ENCODE measurements around the gene SPPL2B. TPM values are rescaled to one million over a fixed set of nuclear protein-coding genes. Genes with fewer than 3 reads are reported as not detected.

SPPL2B gene
- polyA plus RNA-seq, 1 donor from 2014 or later, result 68.7 TPM

DNA sequence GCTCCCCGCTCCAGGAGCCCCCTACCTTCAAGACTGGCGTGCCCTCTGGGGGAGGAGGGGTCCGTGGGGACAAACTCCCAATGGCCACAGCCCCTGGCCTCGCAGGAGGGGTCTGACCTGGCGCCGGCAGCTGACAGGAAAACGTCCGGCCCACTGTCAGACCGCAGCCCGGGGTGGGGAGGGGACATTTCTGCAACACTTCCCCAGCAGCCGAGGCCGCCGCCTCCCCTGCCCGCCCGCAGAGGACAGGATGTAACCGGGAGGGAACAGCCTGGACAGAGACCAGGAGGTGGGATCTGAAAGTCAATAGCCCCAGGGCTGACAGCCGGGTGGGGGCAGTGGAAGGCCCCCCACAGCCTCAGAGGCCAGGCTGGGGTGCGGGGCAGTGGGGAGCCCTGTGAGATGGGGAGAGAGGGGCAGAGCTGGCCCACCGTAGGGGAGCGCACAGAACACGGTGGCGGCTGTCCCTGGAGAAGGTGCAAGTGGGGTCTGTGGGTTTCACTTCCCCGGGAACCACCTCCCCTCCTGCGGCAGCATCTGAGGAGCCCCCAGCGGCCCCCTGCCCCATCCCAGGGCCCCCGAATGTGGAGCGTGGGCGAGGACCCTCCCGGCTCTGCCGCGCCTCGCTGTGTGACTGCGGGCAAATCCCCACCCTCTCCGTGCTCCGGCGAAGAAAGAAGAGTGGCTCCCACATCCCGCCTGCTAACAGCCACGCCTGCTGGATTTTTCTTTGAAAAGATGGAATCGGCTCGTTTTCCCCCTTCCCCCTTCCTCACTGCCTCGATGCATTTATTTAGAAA is 46.2 kb upstream of the SPPL2B start, which contains the start of gene PEAK3:
PEAK3 (minus strand) TSS at position 114 of the 800 bp plus-strand sequence. CDS start 1,244 bp downstream, outside the sequence.
- H3K36me3 ChIP-seq (ENCODE audit: insufficient read depth, low read length), result no peaks in the 10 kb centered on the region
- no peaks in the 10 kb centered on the region for H3F3A ChIP-seq (ENCODE audit: insufficient read depth, low read length, poor library complexity, severe bottlenecking)
- H3K27me3 ChIP-seq (ENCODE audit: insufficient read depth, low read depth, low read length), result peaks cover 19% of the 10 kb centered on the region
- no peak within 1 kb of the TSS for H3K4me2 ChIP-seq (ENCODE audit: low read length)
- H3K4me3 ChIP-seq (ENCODE audit: low read length), result no peak within 1 kb of the TSS
- TF ChIP-seq, protein P1, sequence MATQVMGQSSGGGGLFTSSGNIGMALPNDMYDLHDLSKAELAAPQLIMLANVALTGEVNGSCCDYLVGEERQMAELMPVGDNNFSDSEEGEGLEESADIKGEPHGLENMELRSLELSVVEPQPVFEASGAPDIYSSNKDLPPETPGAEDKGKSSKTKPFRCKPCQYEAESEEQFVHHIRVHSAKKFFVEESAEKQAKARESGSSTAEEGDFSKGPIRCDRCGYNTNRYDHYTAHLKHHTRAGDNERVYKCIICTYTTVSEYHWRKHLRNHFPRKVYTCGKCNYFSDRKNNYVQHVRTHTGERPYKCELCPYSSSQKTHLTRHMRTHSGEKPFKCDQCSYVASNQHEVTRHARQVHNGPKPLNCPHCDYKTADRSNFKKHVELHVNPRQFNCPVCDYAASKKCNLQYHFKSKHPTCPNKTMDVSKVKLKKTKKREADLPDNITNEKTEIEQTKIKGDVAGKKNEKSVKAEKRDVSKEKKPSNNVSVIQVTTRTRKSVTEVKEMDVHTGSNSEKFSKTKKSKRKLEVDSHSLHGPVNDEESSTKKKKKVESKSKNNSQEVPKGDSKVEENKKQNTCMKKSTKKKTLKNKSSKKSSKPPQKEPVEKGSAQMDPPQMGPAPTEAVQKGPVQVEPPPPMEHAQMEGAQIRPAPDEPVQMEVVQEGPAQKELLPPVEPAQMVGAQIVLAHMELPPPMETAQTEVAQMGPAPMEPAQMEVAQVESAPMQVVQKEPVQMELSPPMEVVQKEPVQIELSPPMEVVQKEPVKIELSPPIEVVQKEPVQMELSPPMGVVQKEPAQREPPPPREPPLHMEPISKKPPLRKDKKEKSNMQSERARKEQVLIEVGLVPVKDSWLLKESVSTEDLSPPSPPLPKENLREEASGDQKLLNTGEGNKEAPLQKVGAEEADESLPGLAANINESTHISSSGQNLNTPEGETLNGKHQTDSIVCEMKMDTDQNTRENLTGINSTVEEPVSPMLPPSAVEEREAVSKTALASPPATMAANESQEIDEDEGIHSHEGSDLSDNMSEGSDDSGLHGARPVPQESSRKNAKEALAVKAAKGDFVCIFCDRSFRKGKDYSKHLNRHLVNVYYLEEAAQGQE (IDR thresholded peaks at IDR 0.05; ENCODE audit: borderline replicate concordance), result no peak
- no peak for TF ChIP-seq RAD21 (conservative IDR thresholded peaks at IDR 0.05)
- TF ChIP-seq MXI1 (conservative IDR thresholded peaks at IDR 0.05; ENCODE audit: poor library complexity, severe bottlenecking), result no peak
- TF ChIP-seq TAF1 (IDR thresholded peaks at IDR 0.05; ENCODE audit: low read depth), result no peak
- no peak for TF ChIP-seq EP300 (conservative IDR thresholded peaks at IDR 0.05; ENCODE audit: poor library complexity, severe bottlenecking)
- no peak for TF ChIP-seq POLR2AphosphoS5 (IDR thresholded peaks at IDR 0.05)
- TF ChIP-seq, protein P2, sequence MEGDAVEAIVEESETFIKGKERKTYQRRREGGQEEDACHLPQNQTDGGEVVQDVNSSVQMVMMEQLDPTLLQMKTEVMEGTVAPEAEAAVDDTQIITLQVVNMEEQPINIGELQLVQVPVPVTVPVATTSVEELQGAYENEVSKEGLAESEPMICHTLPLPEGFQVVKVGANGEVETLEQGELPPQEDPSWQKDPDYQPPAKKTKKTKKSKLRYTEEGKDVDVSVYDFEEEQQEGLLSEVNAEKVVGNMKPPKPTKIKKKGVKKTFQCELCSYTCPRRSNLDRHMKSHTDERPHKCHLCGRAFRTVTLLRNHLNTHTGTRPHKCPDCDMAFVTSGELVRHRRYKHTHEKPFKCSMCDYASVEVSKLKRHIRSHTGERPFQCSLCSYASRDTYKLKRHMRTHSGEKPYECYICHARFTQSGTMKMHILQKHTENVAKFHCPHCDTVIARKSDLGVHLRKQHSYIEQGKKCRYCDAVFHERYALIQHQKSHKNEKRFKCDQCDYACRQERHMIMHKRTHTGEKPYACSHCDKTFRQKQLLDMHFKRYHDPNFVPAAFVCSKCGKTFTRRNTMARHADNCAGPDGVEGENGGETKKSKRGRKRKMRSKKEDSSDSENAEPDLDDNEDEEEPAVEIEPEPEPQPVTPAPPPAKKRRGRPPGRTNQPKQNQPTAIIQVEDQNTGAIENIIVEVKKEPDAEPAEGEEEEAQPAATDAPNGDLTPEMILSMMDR (IDR thresholded peaks at IDR 0.05; ENCODE audit: poor library complexity, severe bottlenecking), result no peak
- no peak for TF ChIP-seq SMC3 (conservative IDR thresholded peaks at IDR 0.05; ENCODE audit: poor library complexity)
- no peak for TF ChIP-seq EZH2 (IDR thresholded peaks at IDR 0.05; ENCODE audit: borderline replicate concordance, insufficient read depth, low read length, poor library complexity, severe bottlenecking)
- no peak within 1 kb of the TSS for H3K27ac ChIP-seq (ENCODE audit: low read length)
- no peaks in the 10 kb centered on the region for H3K79me2 ChIP-seq (replicated peaks; ENCODE audit: insufficient read depth, low read length)
- H3K9me2 ChIP-seq (ENCODE audit: insufficient read depth, low read length), result no peaks in the 10 kb centered on the region
- no peaks in the 10 kb centered on the region for H4K20me1 ChIP-seq (ENCODE audit: insufficient read depth)
- no peaks in the 10 kb centered on the region for H3K9me3 ChIP-seq (ENCODE audit: low read length)
- H3K9ac ChIP-seq (ENCODE audit: low read length), result peak within 1 kb of the TSS; percentile 9
- H2AFZ ChIP-seq (ENCODE audit: low read depth, low read length), result no peak within 1 kb of the TSS

DNA sequence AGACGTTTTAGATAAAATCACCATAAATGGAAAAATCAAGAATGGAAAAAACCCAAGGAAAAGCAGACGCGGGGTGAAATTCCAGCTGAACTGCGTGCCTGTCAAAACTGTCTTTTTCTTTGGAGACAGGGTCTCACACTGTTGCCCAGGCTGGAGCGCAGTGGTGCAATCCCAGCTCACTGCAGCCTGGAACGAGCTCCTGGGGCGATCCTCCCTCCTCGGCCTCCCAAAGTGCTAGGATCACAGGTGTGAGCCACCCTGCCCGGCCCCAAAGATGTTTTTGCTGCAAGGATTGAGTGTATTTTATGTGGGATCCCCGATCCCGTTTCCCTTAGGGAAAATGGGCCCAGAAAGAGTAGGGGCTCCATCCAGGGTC is 45.6 kb upstream of the SPPL2B start:
- no peak overlapping the region for H3K27ac ChIP-seq (ENCODE audit: low read length)
- no peaks in the 10 kb centered on the region for H4K20me1 ChIP-seq (ENCODE audit: insufficient read depth)
- H3K79me2 ChIP-seq (replicated peaks; ENCODE audit: insufficient read depth, low read length), result no peaks in the 10 kb centered on the region
- H2AFZ ChIP-seq (ENCODE audit: low read depth, low read length), result no peak overlapping the region
- no peaks in the 10 kb centered on the region for H3K9me2 ChIP-seq (ENCODE audit: insufficient read depth, low read length)
- H3K4me3 ChIP-seq (ENCODE audit: low read length), result no peak overlapping the region
- H3K9ac ChIP-seq (ENCODE audit: low read length), result no peak overlapping the region
- no peak overlapping the region for H3K4me2 ChIP-seq (ENCODE audit: low read length)
- H3K36me3 ChIP-seq (ENCODE audit: insufficient read depth, low read length), result no peaks in the 10 kb centered on the region
- H3F3A ChIP-seq (ENCODE audit: insufficient read depth, low read length, poor library complexity, severe bottlenecking), result no peaks in the 10 kb centered on the region
- no peak for TF ChIP-seq RAD21 (conservative IDR thresholded peaks at IDR 0.05)
- TF ChIP-seq POLR2AphosphoS5 (IDR thresholded peaks at IDR 0.05), result no peak
- no peak for TF ChIP-seq MXI1 (conservative IDR thresholded peaks at IDR 0.05; ENCODE audit: poor library complexity, severe bottlenecking)
- no peak for TF ChIP-seq SMC3 (conservative IDR thresholded peaks at IDR 0.05; ENCODE audit: poor library complexity)
- peaks cover 25% of the 10 kb centered on the region for H3K27me3 ChIP-seq (ENCODE audit: insufficient read depth, low read depth, low read length)
- H3K9me3 ChIP-seq (ENCODE audit: low read length), result no peaks in the 10 kb centered on the region
